Left forelimb (tissue), 1 donor: Measurements from ENCODE around the gene CDKN1C.

Experiments used
- DNase-seq: peaks from one replicate; pipeline ENCODE4 v3.0.0-alpha.2; 2018; ENCODE audit warnings: low spot score

The CDKN1C gene

DNA sequence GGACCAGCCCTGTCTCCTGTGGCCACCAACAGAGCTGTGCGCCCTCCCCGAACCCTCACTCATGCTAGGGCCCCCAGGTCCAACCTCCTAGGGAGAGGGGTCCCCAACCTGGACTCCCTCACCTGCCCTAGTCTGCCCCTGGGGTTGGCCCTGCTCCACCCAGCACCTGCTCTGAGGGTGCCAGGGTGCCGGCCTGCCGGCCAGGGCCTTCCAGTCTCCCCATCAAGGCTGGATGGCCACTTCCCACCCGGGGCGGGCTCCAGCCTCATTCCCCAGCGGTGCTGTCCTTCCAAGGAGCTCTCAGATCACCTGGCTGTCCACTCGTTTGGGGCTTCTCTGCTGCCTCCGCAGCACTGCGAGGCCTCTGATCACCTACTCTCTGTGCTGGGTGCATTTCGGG lies 39.1 kb downstream of the CDKN1C start:
- DNase-seq = no peak

- no peak for DNase-seq
These were observed 39.5 kb downstream of the CDKN1C start for GRCh38 chr11:2846056-2846455.

GRCh38 chr11:2844996-2845395 lies 40.6 kb downstream of the CDKN1C start:
- no peak for DNase-seq

DNA sequence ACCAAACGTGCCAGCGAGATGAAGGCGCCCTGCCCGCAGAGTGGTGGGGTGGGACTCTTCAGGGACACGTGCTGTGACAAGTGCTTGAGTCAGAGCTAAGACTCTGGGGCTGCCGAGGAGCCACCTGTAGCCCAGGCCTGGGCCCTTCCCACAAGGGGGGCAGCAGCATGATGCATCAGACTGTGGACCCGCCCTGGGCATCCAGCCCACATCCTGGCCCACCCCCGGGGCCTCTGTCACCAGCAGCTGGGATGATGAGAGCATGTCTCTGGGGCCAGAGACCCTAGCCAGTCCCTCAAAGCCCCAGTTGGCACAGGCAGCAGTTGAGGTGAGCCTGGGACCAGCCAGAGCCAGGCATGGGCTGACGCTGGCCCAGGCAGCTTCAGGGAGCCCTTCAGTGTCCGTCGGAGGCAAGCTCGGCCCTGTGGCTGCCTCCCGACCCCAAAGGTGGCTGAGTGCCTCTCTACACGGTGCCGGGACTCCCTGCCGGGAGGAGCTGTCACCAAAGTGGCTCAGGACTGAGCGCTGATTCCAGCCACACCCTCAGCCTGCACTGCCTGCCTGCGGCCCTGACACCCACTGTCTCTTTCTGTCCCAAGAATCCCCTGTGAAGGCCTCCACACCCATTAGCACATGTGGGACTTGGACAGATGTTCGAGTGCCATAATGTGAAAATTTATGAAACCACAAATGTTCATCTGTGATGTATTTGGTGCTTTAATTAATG lies 41.3 kb downstream of the CDKN1C start:
- DNase-seq = no peak

- DNase-seq = no peak
These were observed 42.0 kb downstream of the CDKN1C start for GRCh38 chr11:2843551-2843950.

GRCh38 chr11:2842876-2843275 lies 42.7 kb downstream of the CDKN1C start:
- DNase-seq = no peak

DNA sequence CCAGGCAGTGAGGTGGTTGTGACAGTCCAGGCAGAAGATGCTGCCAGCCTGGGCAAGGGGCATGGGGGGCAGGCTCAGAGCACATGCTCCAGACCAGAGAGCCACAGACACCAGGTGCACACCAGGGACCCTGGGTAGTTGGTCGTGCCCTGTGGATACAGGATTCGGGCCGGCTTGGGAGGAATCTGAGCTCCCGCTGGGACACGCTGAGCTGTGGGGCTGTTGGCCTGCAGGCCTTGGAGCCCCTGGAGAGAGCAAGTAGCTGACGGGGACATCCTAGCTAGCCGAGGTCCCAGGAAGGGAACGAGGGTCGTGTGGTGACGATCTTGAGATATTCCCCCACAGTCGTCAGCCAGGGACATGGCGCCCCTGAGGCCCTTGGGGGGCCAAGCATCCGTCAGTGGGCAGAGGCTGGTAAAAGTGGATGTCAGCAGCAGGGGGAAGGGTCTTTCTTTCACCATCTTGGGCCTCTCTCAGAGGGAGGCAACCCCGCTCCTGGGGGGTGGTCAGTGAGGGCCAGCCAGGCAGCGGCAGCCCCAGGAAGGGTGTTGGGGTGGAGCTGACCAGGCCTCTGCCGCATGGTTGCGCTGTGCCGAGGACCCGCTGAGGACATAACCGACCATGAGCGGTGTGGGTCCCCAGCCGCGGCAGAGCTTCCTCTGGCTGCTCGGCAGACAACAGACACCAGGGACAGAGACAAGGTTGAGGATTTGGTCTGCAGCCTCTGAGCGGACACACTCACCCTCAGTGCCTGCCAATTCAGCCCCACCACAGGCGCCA lies 44.0 kb downstream of the CDKN1C start:
- no peak for DNase-seq

GRCh38 chr11:2839395-2839943 lies 46.1 kb downstream of the CDKN1C start:
- no peak for DNase-seq

GRCh38 chr11:2838676-2839294 lies 46.8 kb downstream of the CDKN1C start:
- no peak for DNase-seq

DNA sequence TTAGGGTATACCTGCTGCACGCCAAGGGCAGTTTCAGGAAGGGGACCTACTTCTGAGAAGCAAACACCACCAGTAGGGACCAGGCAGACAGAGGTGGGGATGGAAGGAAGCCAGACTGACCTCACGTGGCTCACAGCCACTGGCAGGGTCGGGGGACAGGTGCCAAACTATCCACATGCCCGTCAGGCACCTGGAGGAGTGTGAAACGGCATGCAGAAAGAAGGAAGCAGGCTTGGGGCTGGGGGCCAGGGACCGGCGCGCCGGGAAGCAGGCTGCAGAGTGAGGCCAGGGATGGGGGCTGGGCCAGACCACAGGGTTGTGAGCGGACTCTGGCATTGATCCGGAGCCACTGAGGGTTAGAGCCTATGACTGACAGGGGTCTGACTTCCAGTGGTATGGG lies 47.5 kb downstream of the CDKN1C start:
- no peak for DNase-seq

GRCh38 chr11:2837651-2838050 lies 47.9 kb downstream of the CDKN1C start:
- no peak for DNase-seq

DNA sequence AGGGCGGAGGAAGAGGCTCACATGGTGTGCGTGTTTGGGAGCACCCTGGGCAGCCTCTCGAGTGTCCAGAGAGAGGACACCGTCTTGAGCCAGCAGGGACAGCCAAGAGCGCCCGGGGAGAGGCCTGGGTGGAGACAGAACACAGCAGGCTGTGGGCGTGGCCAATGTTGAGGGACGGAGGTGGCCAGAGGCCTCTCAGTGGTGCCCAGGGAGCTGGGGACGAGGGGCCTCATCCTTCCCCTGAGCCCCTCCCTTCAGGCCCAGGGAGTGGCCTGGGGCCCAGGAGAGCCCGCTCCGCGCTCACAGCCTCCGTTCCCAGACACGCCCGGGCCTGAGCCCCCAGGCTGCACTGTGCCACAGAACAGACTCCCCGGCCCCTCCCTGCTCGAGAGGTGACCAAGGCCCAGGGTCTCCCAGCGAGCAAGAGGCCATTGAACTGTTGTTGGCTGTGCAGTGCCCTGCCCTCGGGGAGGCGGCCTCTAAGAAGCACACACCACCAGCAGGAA lies 48.4 kb downstream of the CDKN1C start:
- no peak for DNase-seq

GRCh38 chr11:2836315-2837095 lies 49.1 kb downstream of the CDKN1C start:
- no peak for DNase-seq

- DNase-seq = no peak
These were observed 49.8 kb downstream of the CDKN1C start for GRCh38 chr11:2835751-2836150.

- no peak for DNase-seq
These were observed 50.3 kb downstream of the CDKN1C start for GRCh38 chr11:2835296-2835695.

DNA sequence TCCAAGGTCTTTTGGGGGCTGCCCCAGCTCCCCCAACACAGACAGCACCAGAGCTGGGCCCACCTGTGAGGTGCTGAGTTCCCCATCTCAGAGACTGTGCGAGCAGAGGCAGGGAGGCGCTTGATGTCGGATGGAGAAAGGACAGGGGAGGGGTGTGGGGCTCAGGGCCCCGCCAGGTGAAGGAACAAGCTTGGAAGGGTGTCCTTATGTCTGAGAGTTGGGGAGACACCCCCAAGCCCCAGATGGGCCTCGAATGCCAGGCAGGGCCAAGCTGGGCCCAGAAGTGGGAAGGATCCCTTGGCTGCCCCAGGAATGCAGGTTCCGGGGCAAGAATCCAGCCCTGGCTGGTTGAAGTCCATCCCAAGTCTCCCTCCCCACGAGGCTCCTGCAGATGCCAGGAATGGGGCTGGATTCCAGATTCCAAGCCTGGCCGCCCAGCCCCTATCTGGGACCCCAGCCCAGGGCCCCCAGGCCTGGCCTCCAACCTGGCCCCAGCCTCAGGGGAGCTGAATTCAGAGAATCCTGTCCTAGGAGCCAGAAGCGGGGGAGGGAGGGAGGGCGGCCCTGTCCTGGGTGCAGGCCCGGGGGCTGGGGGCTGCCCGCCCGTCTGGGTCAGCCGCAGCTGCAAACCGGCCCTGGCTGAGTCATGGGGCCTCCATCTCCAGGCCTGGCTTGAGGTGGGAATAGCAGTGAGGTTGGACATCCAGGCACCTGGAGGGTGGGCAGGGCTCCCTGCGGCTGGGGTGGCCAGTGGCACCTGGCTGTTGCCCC lies 50.9 kb downstream of the CDKN1C start:
- no peak for DNase-seq

DNA sequence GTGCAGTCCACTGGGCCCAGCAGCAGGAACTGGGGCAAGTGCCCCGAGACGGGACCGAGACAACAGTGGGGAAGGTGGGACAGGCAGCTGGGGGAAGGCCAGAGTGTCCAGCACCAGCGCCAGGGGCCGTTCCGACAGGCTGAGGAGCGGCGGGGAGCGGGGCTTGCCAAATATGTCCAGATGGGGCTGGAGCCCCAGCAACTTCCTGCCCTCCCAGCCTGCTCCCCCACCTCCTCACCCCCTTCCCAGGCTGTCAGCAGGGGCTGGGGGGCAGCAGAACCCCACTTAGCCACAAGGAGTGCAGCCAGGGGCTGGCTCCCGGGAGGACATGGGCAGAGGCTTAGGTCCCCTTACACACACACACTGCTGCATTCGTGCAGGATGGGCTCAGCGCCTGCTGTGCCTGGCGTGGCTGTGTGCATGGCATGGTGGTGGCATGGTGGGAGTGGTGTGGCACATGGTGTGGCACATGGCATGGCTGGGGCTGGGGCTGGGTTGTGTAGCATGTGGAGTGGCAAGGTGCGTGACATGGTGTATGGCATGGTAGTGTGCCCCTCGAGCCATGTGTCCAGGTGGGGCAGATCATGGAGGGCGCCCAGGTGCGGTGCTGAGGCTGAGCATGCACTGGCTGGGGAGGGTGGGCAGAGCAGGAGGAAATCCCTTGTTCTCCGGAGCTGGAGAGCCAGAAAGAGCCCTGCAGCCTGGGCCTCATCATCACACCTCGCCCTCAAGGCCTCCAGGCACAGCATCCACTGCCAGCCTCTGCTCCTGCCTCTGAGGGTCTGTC lies 51.7 kb downstream of the CDKN1C start:
- DNase-seq = no peak
